K562 (cell line): Measurements from ENCODE around the gene CRABP1. TPM values are rescaled to one million over a fixed set of nuclear protein-coding genes. Genes with fewer than 3 reads are reported as not detected.

Source experiments
- ARNT ChIP-seq, 2 experiments: fragments of 450-650 bp; IDR thresholded peaks; 2 replicates each; pipeline ENCODE4 v1.6.1; 2016; ENCODE audit warnings: mild to moderate bottlenecking in 1 of 2
- CAMTA2 ChIP-seq: fragments of 250-450 bp; sonication (Bioruptor Pico); conservative IDR thresholded peaks from 2 replicates; pipeline ENCODE4 v1.5.1; 2022
- CBFA2T2 ChIP-seq: fragments of 450-650 bp; conservative IDR thresholded peaks from 2 replicates; pipeline ENCODE4 v1.6.1; 2017; ENCODE audit warnings: mild to moderate bottlenecking
- ETV5 ChIP-seq: sonication (generic); formaldehyde crosslinking; IDR thresholded peaks from 2 replicates; pipeline ENCODE4 v1.4.0; 2020; ENCODE audit warnings: low read depth, mild to moderate bottlenecking, missing genetic modification reagents
- HDAC6 ChIP-seq: IDR thresholded peaks from 2 replicates; pipeline ENCODE4 v1.6.1; 2012; ENCODE audit warnings: low read depth, mild to moderate bottlenecking, control low read depth, inconsistent platforms, low read length, moderate library complexity
- MCM3 ChIP-seq: fragments of 450-650 bp; IDR thresholded peaks from 2 replicates; pipeline ENCODE4 v1.6.1; 2016
- NFE2L1 ChIP-seq: fragments of 450-650 bp; IDR thresholded peaks from 2 replicates; pipeline ENCODE4 v1.6.1; 2016; ENCODE audit warnings: missing genetic modification characterization, low read depth, mild to moderate bottlenecking, missing compliant biosample characterization, moderate library complexity, borderline replicate concordance
- NRF1 ChIP-seq, 2 experiments: fragments of 450-650 bp; IDR thresholded peaks in 1 of 2; conservative IDR thresholded peaks in 1 of 2; 2 replicates each; pipeline ENCODE4 v1.6.1; 2014; ENCODE audit warnings: mild to moderate bottlenecking in 2 of 2
- NUFIP1 ChIP-seq: fragments of 450-650 bp; IDR thresholded peaks from 2 replicates; pipeline ENCODE4 v1.6.1; 2018; ENCODE audit not compliant: partially characterized antibody
- POU5F1 ChIP-seq: fragments of 150-350 bp; IDR thresholded peaks from 2 replicates; pipeline ENCODE4 v1.6.1; 2014; ENCODE audit warnings: borderline replicate concordance, low read length, low read depth, mild to moderate bottlenecking; ENCODE audit not compliant: partially characterized antibody
- RB1 ChIP-seq: fragments of 450-650 bp; IDR thresholded peaks from 2 replicates; pipeline ENCODE4 v1.6.1; 2017; ENCODE audit warnings: low read depth, mild to moderate bottlenecking
- RFX1 ChIP-seq: fragments of 450-650 bp; IDR thresholded peaks from 2 replicates; pipeline ENCODE4 v1.6.1; 2016; ENCODE audit warnings: mild to moderate bottlenecking, moderate library complexity
- RFX7 ChIP-seq: fragments of 250-450 bp; sonication (Bioruptor Pico); IDR thresholded peaks from 2 replicates; pipeline ENCODE4 v1.5.1; 2021; ENCODE audit warnings: mild to moderate bottlenecking
- SLC30A9 ChIP-seq: fragments of 250-450 bp; sonication (Bioruptor Pico); IDR thresholded peaks from 2 replicates; pipeline ENCODE4 v1.8.0; 2022; ENCODE audit warnings: mild to moderate bottlenecking, moderate library complexity
- STAT5B ChIP-seq: fragments of 250-450 bp; sonication (Bioruptor Pico); IDR thresholded peaks from 2 replicates; pipeline ENCODE4 v1.8.0; 2021; ENCODE audit warnings: mild to moderate bottlenecking, inconsistent platforms
- TBL1XR1 ChIP-seq, 2 experiments: IDR thresholded peaks; 2 replicates each; pipeline ENCODE4 v1.6.1; 2012; ENCODE audit warnings: improper control_type of control experiment in 2 of 2, low read length in 2 of 2, mild to moderate bottlenecking in 1 of 2
- ZKSCAN3 ChIP-seq: fragments of 250-450 bp; sonication (Bioruptor Pico); IDR thresholded peaks from 2 replicates; pipeline ENCODE4 v1.4.0; 2020
- ZNF23 ChIP-seq: fragments of 250-450 bp; sonication (Bioruptor Pico); IDR thresholded peaks from 2 replicates; pipeline ENCODE4 v1.4.0; 2020; ENCODE audit warnings: mild to moderate bottlenecking
- ZNF436 ChIP-seq: fragments of 250-450, 450-650 bp; sonication (Bioruptor Pico); formaldehyde crosslinking; IDR thresholded peaks from 2 replicates; pipeline ENCODE4 v1.7.0; 2020; ENCODE audit warnings: mild to moderate bottlenecking
- polyA plus RNA-seq, 8 experiments: library from polyadenylated mRNA; depleted of rRNA in 4 of 8; stranded (reverse) in 5 of 8; unstranded in 3 of 8; fragments of >200 nt; fragmentation: Nextera tagmentation in 2 of 8; fragmentation: Illumina TruSeq in 1 of 8; extraction: Ambion mirVana in 2 of 8; extraction: Trizol in 1 of 8; gene quantifications; 2 replicates each; pipeline versions ENCODE4 v1.2.1 to v1.2.3, GENCODE V29; 2011 to 2014; ENCODE audit warnings: inconsistent platforms in 1 of 8, missing spikeins in 1 of 8
- total RNA-seq, 7 experiments: library from RNA; depleted of rRNA in 6 of 7; stranded (reverse); fragments of >200 nt in 6 of 7; fragmentation: Illumina TruSeq in 2 of 7; extraction: Trizol in 2 of 7; gene quantifications; 2 replicates each; pipeline versions ENCODE4 v1.2.1 to v1.2.3, GENCODE V29; 2011 to 2021; ENCODE audit warnings: low replicate concordance in 1 of 7
- TF ChIP-seq, protein P1 (sequence below): IDR thresholded peaks from 3 replicates; pipeline ENCODE4 v1.6.1; 2011; ENCODE audit warnings: borderline replicate concordance, mild to moderate bottlenecking, moderate library complexity; ENCODE audit not compliant: insufficient read length; ENCODE audit errors: extremely low read depth
- TF ChIP-seq, protein P2 (sequence below): sonication (generic); formaldehyde crosslinking; IDR thresholded peaks from 2 replicates; pipeline ENCODE4 v1.8.0; 2022; ENCODE audit warnings: missing genetic modification reagents, mild to moderate bottlenecking, borderline replicate concordance
- TF ChIP-seq, protein P3 (sequence below): fragments of 250-450 bp; sonication (Bioruptor Pico); IDR thresholded peaks from 2 replicates; pipeline ENCODE4 v1.4.0; 2020
- TF ChIP-seq, protein P4 (sequence below): fragments of 200-400 bp; formaldehyde crosslinking; IDR thresholded peaks from 2 replicates; pipeline ENCODE4 v1.6.1; 2017; ENCODE audit warnings: mild to moderate bottlenecking, low read depth, low read length, moderate library complexity

The CRABP1 gene
- total and polyA plus RNA-seq, 9 of the 15 experiments (the other 6 are each of a cell fraction or from before 2014, with no cell fraction given), result 0.60 TPM; not detected in 8

DNA sequence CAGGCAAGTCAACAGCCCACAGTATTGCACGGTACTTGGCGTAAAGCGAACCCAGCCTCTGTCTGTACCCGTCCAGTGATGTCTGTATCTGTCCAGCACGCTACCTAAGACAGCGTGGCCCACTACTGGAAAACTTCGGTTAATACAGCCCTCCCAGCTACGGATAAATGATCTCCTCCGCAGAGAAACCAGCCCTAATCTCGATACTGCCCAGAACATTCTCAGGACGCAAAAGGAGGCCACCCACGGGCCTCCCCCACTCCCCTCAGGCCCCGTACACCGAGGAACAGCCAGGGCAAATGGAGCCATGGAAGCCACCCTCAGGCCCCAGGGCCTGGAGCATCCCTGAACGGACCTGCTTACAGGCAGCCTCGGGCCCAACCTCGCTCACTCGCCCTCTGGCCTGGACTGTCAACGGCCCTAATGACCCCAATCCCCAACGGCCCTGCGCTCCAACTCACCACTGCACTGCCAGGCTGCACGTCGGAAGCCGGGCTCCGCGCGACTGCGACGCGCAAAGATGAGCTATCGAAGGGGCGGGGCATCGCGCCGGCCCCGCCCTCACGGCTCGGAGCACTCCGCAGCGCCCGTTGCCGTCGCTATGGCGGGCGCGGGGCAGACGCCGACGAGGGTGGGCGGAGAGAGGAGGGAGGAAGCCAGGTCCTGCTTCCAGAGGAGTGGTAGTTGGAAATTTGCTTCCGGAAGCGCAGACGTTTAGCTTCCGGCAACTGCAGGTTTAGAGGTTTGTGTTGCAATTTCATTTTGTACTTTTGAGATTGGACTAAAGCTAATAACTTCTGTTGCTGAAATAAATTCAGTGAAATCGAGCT lies 40.8 kb upstream of the CRABP1 start, which contains the start of gene SKIC8 (continued):
- TF ChIP-seq, protein P1, sequence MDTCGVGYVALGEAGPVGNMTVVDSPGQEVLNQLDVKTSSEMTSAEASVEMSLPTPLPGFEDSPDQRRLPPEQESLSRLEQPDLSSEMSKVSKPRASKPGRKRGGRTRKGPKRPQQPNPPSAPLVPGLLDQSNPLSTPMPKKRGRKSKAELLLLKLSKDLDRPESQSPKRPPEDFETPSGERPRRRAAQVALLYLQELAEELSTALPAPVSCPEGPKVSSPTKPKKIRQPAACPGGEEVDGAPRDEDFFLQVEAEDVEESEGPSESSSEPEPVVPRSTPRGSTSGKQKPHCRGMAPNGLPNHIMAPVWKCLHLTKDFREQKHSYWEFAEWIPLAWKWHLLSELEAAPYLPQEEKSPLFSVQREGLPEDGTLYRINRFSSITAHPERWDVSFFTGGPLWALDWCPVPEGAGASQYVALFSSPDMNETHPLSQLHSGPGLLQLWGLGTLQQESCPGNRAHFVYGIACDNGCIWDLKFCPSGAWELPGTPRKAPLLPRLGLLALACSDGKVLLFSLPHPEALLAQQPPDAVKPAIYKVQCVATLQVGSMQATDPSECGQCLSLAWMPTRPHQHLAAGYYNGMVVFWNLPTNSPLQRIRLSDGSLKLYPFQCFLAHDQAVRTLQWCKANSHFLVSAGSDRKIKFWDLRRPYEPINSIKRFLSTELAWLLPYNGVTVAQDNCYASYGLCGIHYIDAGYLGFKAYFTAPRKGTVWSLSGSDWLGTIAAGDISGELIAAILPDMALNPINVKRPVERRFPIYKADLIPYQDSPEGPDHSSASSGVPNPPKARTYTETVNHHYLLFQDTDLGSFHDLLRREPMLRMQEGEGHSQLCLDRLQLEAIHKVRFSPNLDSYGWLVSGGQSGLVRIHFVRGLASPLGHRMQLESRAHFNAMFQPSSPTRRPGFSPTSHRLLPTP, result no peak
- TF ChIP-seq ARNT (IDR thresholded peaks at IDR 0.05) (no peak), RFX7 (CRISPR knock-in tag) (no peak), RB1 (peak; percentile 82; the same call in 1 of the 2 replicates), SLC30A9 (no peak), STAT5B (no peak), MCM3 (no peak), ETV5 (CRISPR knock-in tag) (peak; percentile 30), CAMTA2 (no peak), TBL1XR1 (IDR thresholded peaks at IDR 0.05; ENCODE audit: low read length in 2 of 2) (peak in 1 of 2 experiments; percentile 71; a peak in 2 of 4 replicates), ZNF436 (CRISPR knock-in tag) (no peak), CBFA2T2 (no peak), ZKSCAN3 (CRISPR knock-in tag) (no peak), ZNF23 (CRISPR knock-in tag) (no peak), NFE2L1 (tag) (no peak), HDAC6 (no peak), RFX1 (peak; percentile 74), NUFIP1 (no peak), POU5F1 (no peak), NRF1 (conservative IDR thresholded peaks at IDR 0.05 in 1 of 2, IDR thresholded peaks at IDR 0.05 in 1 of 2) (peak; percentile 76 to 81)
- TF ChIP-seq, protein P2, sequence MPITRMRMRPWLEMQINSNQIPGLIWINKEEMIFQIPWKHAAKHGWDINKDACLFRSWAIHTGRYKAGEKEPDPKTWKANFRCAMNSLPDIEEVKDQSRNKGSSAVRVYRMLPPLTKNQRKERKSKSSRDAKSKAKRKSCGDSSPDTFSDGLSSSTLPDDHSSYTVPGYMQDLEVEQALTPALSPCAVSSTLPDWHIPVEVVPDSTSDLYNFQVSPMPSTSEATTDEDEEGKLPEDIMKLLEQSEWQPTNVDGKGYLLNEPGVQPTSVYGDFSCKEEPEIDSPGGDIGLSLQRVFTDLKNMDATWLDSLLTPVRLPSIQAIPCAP (CRISPR knock-in tag), result no peak
- TF ChIP-seq, protein P3, sequence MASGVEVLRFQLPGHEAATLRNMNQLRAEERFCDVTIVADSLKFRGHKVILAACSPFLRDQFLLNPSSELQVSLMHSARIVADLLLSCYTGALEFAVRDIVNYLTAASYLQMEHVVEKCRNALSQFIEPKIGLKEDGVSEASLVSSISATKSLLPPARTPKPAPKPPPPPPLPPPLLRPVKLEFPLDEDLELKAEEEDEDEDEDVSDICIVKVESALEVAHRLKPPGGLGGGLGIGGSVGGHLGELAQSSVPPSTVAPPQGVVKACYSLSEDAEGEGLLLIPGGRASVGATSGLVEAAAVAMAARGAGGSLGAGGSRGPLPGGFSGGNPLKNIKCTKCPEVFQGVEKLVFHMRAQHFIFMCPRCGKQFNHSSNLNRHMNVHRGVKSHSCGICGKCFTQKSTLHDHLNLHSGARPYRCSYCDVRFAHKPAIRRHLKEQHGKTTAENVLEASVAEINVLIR (CRISPR knock-in tag), result peak; percentile 93
- TF ChIP-seq, protein P4, sequence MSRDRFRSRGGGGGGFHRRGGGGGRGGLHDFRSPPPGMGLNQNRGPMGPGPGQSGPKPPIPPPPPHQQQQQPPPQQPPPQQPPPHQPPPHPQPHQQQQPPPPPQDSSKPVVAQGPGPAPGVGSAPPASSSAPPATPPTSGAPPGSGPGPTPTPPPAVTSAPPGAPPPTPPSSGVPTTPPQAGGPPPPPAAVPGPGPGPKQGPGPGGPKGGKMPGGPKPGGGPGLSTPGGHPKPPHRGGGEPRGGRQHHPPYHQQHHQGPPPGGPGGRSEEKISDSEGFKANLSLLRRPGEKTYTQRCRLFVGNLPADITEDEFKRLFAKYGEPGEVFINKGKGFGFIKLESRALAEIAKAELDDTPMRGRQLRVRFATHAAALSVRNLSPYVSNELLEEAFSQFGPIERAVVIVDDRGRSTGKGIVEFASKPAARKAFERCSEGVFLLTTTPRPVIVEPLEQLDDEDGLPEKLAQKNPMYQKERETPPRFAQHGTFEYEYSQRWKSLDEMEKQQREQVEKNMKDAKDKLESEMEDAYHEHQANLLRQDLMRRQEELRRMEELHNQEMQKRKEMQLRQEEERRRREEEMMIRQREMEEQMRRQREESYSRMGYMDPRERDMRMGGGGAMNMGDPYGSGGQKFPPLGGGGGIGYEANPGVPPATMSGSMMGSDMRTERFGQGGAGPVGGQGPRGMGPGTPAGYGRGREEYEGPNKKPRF, result no peak
